HG02840 (cell line): ENCODE measurements around the gene PDE4D.
"Not testable (repeated sequence)": the region's sequence is repeated elsewhere in the genome, so short reads cannot be mapped to it uniquely, and the experiment has no call there.

Experiments used
- ATAC-seq: cut with Tn5 transposase; IDR thresholded peaks from one replicate; pipeline ENCODE4 v1.9.1; 2021; ENCODE audit warnings: mild to moderate bottlenecking, moderate library complexity, moderate number of reproducible peaks; ENCODE audit not compliant: unreplicated experiment, low FRiP score

Gene PDE4D

DNA sequence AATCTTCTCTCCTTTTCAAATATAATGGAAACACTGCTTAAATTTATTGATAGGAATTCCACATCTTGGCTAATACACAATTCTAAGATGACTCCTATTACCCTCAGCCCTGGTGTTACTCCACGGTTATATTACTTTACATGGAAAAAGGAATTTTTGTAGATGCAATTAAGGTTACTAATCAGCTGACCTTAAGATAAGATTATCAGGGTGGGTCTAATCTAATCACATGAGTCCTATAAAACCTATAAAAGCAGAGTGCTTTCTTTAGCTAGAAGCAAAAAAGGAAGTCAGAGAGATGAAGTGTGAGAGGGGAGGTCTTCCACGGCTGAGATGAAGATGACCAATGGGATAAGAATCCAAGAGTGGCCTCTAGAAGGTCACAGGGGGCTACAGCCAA is 268.6 kb downstream of the PDE4D start:
- ATAC-seq, result no peak

DNA sequence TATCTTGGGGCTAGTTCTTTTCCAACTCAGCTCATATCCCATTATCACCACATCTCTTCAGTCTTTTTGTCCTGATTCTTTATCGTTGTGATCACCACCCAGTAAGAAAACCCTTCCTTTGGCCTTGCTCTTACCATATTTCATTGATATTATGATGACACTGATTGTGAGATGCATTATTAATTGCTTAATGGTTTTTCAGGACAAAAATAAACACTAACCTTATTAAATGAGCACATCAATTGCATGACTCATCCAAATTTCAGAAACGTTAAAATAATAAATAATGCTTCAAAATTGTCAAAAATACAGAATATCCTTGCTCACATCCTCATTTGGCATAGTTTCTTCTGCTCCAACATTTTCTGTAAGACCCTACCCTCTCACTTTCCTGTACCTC is 270.7 kb downstream of the PDE4D start:
- no peak for ATAC-seq

DNA sequence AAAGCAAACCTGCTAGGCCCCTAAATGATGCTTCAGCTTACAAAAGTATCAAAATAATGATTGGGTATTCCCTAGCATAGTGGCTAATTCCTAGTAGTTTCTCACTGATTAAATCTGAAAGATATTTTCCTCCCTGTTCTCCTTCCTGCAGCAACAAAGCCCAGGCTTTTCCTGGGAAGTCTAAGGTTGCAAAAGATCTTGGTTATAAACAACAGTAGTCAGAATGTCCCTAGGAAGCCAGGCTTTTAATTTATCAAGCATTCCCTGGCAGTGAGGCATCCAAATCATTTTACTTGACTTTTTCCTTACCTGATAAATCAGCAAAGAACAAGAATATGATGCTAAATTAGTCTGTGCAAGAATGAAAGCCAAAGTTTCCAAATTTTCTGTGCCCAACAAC is 272.0 kb downstream of the PDE4D start:
- ATAC-seq, result no peak

DNA sequence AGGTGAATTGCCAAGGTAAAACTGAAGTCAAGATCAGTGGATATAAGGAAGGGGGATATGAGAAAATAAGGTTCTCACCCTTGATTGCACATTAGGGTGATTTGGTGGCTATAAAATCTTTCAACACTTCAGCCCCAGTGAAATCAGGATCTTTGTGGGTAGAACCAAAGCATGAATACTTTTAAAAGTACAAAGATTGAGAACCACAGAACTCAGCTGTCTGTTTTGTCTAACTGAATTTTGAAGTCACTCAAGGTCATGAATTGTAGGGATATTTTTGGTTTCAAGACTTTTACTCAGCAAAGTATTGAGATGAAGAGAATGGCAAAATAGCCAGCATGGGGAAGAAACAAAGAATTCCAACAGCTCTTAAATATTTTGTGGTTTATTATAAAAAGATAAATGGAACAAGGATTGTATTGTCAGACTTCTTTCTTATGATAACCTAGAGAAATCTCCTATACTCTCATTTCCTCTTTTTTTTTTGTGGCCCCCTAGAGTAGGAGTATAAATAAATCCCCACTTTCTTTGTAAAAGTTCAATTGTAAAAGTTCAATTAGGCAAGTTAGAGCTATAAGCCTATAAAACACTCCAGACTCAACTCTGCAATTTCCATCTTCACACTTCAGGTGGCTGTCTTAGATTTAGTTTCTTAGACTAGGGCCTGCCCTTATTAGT is 272.9 kb downstream of the PDE4D start:
- ATAC-seq, result no peak

DNA sequence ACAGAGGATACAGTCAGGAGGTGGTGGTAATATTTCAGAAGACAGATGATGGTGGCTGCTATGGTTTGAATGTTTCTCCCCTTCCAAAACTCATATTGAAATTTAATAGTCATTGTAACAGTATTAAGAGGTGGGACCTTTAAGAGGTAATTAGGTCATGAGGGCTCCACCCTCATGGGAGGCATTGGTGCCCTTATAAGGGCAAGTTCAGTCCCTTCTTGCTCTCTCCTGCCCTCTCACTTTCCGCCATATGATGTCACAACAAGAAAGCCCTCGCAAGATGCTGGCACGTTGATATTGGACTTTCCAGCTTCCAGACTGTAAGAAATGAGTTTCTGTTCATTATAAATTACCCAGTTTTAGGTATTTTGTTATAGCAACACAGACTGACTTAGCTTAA is 274.9 kb downstream of the PDE4D start:
- no peak for ATAC-seq

DNA sequence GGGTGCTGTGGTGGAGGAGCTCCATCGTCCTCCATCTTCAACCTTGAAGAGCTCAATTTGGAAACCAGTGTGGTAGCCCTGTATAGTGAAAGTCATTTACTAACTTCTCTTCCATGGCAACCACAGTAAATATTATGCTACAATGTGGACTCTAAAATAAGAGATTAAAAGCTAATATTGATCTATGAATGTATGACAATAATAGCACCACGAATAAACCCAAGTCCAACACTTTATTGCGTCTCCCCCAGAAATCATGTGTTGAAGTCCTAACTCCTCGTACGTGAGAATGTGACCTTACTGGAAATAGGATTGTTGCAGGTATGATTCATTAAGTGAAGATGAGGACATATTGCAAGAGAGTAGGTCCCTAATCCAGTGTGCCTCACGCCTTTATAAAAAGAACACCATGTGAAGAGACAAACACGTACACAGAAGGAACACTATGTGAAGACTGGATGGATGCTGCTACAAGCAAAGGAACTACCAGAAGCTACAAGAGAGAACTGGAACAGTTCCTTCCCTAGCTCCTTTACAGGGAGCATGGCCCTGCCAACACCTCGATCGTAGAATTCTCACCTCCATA is 276.2 kb downstream of the PDE4D start:
- no peak for ATAC-seq

DNA sequence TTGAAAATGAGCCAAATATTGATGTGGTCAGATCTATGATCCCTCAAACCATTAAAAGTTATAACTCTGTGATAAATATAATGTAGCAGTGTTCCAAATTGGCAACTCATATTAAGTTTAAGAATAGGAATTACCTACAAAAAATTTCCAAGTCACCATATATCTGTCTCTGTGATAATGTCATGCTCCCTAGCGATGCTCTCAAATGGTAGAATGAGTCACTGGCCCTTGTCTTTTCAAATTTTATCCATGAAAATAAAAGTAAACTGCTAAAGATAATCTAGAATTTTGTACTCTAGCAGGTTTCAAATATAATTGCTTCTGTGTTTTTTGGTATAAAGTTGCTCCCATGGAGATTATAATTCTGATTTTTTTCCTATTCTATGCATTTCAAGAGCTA is 277.1 kb downstream of the PDE4D start:
- no peak for ATAC-seq

DNA sequence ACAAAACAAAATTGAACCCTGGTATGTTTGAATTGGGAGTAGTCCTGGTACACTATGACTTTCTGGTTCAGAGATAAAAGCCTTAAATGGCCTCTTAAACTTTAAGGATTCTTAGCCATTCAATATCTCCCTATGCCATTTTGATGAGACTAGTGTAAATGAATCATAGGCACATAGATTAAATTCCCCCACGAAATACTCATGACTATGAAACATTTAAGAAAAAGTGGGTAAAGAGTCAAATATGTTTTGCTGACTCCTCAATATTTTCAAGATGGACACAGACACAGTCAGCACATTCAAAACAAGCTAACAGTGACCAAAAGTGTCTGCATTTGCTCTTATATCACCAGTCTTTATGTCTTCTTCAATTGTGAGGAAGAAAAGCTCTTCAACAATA is 278.3 kb downstream of the PDE4D start:
- no peak for ATAC-seq

DNA sequence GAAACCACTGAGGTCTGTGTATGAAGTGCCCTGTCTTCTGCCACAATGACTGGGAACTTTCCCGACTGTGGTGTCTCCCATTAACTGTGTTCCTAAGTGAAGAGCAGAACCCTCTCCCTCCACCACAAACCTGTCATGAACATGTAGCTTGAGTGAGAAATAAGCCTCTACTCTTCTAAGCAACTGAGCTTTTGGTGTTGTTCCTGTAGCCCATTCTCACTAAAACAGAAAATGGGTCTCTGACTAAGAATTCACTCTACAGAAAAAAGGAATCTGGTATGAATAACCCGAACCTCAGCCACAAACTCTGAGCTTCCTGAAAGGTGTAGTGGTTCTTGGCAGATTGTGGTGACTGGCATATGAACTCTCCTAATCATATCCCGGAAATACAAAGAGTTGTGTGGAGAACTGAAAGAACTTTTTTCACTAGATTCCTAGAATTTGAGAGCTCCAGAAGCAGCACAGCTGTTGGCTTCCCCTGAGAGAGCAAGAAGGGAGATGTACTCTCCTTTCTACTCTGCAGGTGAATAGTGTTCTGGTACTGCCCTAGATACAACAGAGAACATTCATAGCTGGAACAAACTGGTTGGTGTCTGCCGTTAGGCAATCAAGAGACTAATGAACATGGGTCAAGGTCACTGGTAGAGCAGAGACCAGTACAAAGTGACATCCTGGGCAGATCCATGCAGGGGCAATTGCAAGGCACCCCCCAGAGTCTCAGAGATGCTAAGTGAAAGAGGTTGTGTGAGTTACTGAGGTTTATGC is 283.8 kb downstream of the PDE4D start:
- no peak for ATAC-seq

DNA sequence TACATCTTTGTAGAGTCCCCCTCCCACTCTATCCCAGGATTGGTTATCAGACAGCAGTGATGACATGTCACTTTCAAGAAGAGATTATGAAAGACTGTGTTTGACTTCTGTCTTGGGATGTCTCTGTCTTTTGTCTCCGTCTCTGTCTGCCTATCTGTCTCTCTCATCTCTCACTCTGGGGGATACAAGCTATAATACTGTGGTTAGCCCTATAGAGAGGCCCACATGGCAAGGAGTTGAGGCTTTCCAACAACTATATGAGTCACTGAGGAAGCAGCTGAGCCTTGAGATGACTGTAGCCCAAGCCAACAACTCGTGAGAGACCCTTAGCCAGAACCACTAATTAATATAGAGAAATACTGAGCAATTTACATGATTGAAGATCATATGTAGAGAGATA is 284.8 kb downstream of the PDE4D start:
- ATAC-seq, result no peak

DNA sequence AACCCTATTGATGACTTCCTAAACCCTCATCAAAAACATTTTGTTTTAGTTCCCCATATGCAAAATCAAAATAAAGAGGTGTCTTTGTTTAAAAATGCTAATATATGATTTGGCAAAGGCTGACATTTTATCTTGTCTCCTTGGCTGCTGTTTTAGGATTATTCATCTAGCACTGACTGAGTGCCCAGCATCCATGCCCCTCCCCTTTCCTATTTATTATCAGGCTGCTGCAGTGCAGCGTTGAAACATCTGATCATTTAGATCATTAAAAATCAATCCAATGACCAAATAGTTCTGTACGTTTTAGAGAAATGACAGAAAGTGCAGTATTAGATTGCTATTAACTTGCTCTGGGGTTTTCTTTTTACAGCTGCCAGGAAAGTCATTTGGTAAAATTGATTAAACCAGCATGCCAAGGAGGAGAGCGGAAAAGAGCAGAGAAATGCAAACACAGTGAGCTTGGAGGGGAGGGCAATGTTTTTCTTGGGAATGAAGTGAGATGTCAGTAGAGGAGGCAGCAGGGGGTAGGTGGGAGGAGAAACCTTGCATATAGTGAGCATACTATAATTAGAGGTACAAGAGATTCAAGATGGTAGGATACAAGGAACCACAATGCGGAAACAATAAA is 286.3 kb downstream of the PDE4D start:
- ATAC-seq, result no peak

DNA sequence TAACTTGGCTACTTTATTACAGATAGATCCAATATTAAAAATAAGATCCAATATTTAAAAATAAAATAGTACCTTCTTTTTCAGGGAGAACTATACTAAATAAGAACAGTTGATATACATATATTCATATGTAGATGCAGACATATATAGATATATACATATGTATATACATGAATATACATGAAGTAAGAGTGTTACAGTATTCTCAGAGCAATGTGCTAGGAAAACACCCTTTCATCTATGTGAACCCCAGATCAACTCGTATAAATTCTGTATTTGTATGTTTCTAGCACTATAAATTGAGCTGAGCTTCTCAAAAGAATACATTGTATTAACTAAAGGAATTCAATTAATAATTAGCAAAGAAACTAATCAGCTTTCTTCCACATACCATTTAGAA is 287.6 kb downstream of the PDE4D start:
- no peak for ATAC-seq

DNA sequence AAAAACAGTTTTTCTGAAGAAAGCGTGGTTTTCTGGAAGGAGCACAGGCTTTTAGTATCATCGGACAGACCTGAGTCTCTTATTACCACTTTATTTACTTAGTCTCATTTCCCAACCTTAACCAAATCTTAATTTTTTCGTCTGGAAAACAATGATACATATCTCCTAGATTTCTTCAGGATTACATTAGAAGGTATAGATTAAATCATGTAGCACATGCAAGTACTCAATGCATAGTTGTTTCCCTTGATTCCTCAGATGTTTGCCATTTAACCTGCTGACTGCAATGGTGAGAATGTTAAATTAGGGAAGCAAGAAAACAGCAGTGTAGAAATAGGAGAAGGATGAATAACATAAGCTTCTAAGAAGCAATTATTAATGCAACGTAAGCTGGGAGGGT is 289.4 kb downstream of the PDE4D start:
- ATAC-seq, result no peak

DNA sequence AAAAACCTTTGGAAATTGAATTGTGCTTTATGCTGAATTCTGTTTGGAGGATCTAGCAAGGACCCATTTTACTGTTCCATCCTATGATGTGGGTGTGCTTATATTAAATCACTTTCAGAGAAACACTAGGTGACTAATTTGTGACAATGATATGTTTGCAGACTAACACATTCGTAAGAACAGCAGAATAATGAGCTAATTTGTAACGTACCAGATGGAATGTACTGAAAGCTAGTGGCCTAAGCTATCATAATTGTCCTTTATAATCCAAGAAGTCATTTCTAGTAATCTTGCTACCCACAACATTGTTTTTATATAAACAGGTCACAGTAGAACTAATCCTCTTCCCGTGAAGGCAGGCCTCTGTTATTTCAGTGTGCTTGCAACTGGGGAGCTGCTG is 292.5 kb downstream of the PDE4D start:
- no peak for ATAC-seq

DNA sequence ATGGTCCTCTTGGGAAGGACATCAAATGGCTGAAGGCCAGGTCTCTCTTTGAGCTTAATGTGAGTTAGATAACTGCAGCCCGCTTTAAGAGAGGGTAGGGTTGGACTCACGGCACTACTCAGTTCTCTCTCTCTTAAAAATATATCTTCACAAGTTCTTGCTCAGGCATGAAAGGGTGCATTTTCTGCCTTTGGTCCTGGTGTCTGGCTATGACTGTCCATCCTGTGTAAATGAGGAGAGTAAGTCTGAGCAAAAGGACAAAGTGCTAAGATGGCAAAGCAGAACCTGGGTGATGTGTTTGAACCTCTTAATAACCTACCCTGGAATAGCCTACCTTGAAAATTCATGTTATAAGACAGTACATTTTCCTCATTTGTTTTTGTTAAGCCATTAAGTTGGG is 293.4 kb downstream of the PDE4D start:
- no peak for ATAC-seq

DNA sequence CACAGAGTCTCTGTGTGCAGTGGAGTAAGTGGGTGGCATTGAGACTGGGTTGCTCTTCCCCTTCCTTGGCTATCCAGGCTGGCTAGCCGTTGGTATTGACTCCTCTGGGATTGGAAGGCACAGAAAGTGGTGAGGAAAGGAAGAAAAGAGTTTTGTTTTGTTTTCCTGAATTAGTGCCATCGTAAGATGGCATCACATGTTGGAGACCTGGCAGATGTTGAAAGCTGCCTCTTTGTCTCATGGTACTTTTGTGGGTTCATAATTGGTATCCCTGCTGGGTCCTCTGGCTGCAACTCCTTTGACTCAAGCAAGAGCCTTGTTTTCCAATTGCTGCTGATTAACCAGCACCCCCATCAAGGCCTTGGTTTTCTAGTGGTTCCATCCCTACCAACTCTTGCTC is 293.8 kb downstream of the PDE4D start:
- no peak for ATAC-seq

DNA sequence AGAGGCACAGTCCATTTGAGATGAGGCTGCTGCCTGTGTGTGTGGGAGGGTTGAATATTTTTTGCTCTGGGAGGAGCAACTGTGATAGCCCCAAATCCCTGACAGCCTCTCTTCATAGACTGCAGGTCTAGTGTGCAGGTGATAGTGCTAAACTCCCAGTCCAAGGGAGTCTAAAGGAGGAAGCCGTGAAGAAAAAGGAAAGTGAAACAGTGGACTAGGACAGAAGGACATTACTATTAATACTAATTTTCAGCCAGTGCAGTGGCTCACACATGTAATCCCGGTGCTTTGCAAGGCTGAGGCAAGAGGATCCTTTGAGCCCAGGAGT is 295.0 kb downstream of the PDE4D start:
- ATAC-seq, result no peak

DNA sequence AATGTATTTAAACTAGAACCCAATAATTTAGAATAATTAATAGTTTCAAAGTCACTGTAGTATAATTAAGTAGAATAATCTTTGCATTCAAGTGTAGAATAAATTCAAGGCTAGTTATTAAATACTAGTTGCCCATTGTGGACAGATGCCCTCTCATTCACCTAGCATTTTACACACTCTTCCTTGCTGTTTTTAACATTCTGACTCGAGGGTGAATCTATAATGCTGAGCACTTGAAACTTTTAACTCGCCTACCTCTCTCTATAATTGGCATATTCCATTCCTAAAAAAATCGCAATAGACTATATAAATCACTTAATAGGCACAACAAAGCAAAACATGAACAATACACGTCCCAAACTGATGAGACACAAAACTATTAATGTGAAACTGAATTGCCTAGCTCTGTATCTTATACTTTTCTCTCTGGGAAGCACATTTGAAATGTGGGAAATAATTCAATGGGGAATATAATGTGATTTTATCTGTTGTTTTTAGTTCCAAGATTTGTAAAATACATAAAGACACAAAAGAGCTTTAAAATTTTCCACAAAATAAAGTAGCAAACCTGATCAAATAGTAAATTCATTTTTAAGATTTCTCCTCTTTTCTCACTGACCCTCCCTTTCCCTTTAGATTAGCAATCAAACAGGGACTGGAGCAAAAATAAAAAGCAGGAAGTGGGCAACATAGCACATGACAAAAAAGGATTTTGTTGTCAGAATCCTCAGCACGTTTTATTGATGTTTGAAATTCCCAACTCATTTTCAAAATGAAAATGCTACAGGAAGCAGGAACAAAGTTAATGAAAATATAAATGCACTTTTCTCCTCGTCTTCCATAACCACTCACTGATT is 295.6 kb downstream of the PDE4D start:
- ATAC-seq, result no peak

DNA sequence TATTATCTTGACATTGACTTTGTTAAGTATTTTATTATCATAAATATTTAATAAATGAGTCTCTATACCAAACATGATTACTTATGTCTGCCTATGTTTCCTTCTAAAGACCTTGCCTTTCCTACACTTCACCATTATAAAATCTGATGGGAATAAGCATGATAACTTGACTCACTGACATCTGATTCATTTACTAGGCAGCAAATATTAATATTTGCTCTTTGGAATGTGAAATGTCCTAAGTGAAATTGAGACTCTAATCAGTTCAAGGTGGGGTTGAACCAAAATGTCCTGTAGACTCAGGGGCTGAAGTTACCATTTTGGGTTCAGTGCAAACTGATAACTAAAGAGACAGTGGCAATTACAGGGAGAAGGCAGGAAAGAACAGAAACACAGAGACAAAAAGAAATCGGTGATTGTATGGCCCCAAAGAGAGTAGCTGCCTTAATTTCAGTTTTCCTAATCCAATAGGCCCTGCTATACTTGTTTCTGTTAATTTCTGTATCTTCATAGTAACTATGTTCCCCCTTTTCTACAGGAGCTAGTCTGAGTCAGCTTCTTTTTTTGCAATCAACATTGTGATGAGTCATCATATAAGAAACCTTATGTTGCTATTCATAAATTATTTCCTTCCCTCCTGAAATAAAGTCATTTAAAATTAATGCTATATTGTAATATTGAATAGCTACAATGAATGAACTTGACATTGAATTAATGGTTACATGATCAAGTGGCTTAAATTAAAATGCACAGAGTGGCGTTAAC is 296.8 kb downstream of the PDE4D start:
- ATAC-seq, result no peak

DNA sequence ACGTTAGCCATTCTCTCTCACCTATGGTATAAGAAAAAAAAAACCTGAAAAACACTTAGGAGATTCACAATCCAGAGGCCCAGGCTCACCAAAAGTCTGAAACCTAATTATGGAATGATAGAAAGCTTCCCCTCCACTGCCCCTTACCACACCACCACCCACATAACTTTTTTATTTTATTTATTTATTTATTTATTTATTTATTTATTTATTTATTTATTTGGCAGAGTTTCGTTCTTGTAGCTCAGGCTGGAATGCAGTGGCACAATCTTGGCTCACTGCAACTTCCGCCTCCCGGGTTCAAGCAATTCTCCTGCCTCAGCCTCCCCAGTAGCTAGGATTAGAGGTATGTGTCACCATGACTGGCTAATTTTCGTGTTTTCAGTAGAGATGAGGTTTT is 299.4 kb downstream of the PDE4D start:
- ATAC-seq, result not testable (repeated sequence)
